ENCODE data around the gene ALX3.

The ALX3 gene

GRCh38 chr1:110065841-110066240 is 4.6 kb downstream of the ALX3 start:
- no peak for DNase-seq (ENCODE audit: low read depth)

- no peak for DNase-seq (ENCODE audit: low read depth)
These were observed 5.7 kb downstream of the ALX3 start for GRCh38 chr1:110064576-110065337.

GRCh38 chr1:110063781-110064180 is 6.7 kb downstream of the ALX3 start:
- DNase-seq (ENCODE audit: low read depth), result no peak

- DNase-seq (ENCODE audit: low read depth), result no peak
These were observed 7.9 kb downstream of the ALX3 start for GRCh38 chr1:110062612-110063011.

GRCh38 chr1:110061341-110061740 is 9.1 kb downstream of the ALX3 start:
- DNase-seq (ENCODE audit: low read depth), result no peak

GRCh38 chr1:110060662-110061060 is 9.8 kb downstream of the ALX3 start:
- DNase-seq (ENCODE audit: low read depth), result no peak

- peak; percentile 49 for DNase-seq (ENCODE audit: low read depth)
These were observed 10.3 kb downstream of the ALX3 start for GRCh38 chr1:110060034-110060661.

- no peak for DNase-seq (ENCODE audit: low read depth)
These were observed 11.2 kb downstream of the ALX3 start for GRCh38 chr1:110059133-110059863.

GRCh38 chr1:110058591-110058990 is 11.9 kb downstream of the ALX3 start:
- no peak for DNase-seq (ENCODE audit: low read depth)

- no peak for DNase-seq (ENCODE audit: low read depth)
These were observed 12.4 kb downstream of the ALX3 start for GRCh38 chr1:110057963-110058518.

- DNase-seq (ENCODE audit: low read depth), result no peak
These were observed 13.7 kb downstream of the ALX3 start for GRCh38 chr1:110056776-110057175.

GRCh38 chr1:110056285-110056683 is 14.2 kb downstream of the ALX3 start:
- no peak for DNase-seq (ENCODE audit: low read depth)

- no peak for DNase-seq (ENCODE audit: low read depth)
These were observed 14.8 kb downstream of the ALX3 start for GRCh38 chr1:110055493-110056284.

GRCh38 chr1:110053552-110054428 is 16.7 kb downstream of the ALX3 start:
- peak; percentile 43 for DNase-seq (ENCODE audit: low read depth)

- DNase-seq (ENCODE audit: low read depth), result no peak
These were observed 19.2 kb downstream of the ALX3 start for GRCh38 chr1:110051262-110051648.

- no peak for DNase-seq (ENCODE audit: low read depth)
These were observed 19.7 kb downstream of the ALX3 start for GRCh38 chr1:110050602-110051261.

- no peak for DNase-seq (ENCODE audit: low read depth)
These were observed 20.5 kb downstream of the ALX3 start for GRCh38 chr1:110049801-110050601.

- no peak for DNase-seq (ENCODE audit: low read depth)
These were observed 21.4 kb downstream of the ALX3 start for GRCh38 chr1:110048923-110049601.

GRCh38 chr1:110048240-110048639 is 22.2 kb downstream of the ALX3 start:
- no peak for DNase-seq (ENCODE audit: low read depth)
